PC-3 (cell line): Measurements from ENCODE around the gene MYO3B.

Experiments used
- CTCF ChIP-seq: fragments of 300-600 bp; sonication (generic); conservative IDR thresholded peaks from 2 replicates; pipeline ENCODE4 v1.5.1; 2017; ENCODE audit warnings: antibody characterized with exemption, low read depth, mild to moderate bottlenecking, low read length
- EZH2 ChIP-seq: fragments of 300-600 bp; sonication (generic); IDR thresholded peaks from one replicate; pipeline ENCODE4 v1.6.1; 2017; ENCODE audit warnings: antibody characterized with exemption, mild to moderate bottlenecking, low read length; ENCODE audit not compliant: unreplicated experiment
- EZH2phosphoT487 ChIP-seq: fragments of 300-600 bp; sonication (generic); IDR thresholded peaks from 2 replicates; pipeline ENCODE4 v1.6.1; 2018; ENCODE audit warnings: mild to moderate bottlenecking, antibody characterized with exemption, low read length, borderline replicate concordance

DNA sequence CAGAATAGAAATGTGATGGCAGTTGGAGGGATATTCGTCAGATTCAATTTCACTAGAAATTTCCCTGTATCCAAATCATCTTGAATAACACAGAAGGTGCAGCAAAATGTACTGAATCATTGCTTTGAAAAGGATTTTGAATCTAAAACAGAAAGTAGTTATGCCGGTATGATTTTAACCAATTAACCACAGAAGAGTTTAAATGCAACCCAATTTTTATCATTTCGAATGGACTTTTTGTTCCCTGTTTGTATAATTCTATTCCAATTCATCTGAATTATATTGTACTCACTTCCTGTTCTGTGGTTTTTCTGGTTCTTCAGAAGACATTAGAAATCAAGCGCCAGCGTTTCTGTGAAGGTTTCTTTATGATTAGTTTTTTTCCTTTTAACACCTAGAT is 190.4 kb downstream of the MYO3B start:
- TF ChIP-seq CTCF, result no peak
- TF ChIP-seq EZH2, result no peak
- TF ChIP-seq EZH2phosphoT487, result no peak
